ENCODE measurements around the gene KBTBD4. TPM values are rescaled to one million over a fixed set of nuclear protein-coding genes. Genes with fewer than 3 reads are reported as not detected.

Gene KBTBD4
- total RNA-seq, 2 experiments from 2014 or later, result 17.7 to 20.7 TPM

Other genes with a start within 250 kb of the KBTBD4 start
- gene MYBPC3, start 226.3 kb downstream of the KBTBD4 start, total RNA-seq, result not detected
- gene SPI1, start 200.4 kb downstream of the KBTBD4 start, total RNA-seq, result not detected
- 10 to 100 TPM; 19.2 to 20.0 TPM for gene SLC39A13, start 170.4 kb downstream of the KBTBD4 start, total RNA-seq
- 100 to 1,000 TPM; 179 TPM for gene PSMC3, start 152.5 kb downstream of the KBTBD4 start, total RNA-seq
- gene RAPSN, start 129.8 kb downstream of the KBTBD4 start, total RNA-seq, result 1 to 10 TPM in 1 of 2 experiments, under 1 TPM in 1; 0.45 to 1.2 TPM
- 100 to 1,000 TPM; 104 to 111 TPM for gene CELF1, start 25.8 kb downstream of the KBTBD4 start, total RNA-seq
- 10 to 100 TPM; 44.5 to 44.7 TPM for gene PTPMT1, start 13.4 kb downstream of the KBTBD4 start, total RNA-seq
- 100 to 1,000 TPM; 114 to 121 TPM for gene NDUFS3, start 104 bp upstream of the KBTBD4 start, total RNA-seq
- gene FAM180B, start 7.7 kb upstream of the KBTBD4 start, total RNA-seq, result not detected
- not detected for gene C1QTNF4, start 15.4 kb upstream of the KBTBD4 start, total RNA-seq
- 100 to 1,000 TPM; 110 to 115 TPM for gene MTCH2, start 63.6 kb upstream of the KBTBD4 start, total RNA-seq
- gene AGBL2, start 136.4 kb upstream of the KBTBD4 start, total RNA-seq, result 1 to 10 TPM; 5.6 to 7.8 TPM
- gene FNBP4, start 188.4 kb upstream of the KBTBD4 start, total RNA-seq, result 100 to 1,000 TPM; 129 to 136 TPM

Measured in activated CD8-positive, alpha-beta T cell treated with anti-CD3 and anti-CD28 coated beads, Interleukin-2, amount 10 ng/mL, durations not matched to agents 7 days and 5 days (primary cell).